ENCODE measurements around the gene PPP1R1C.

PPP1R1C gene

GRCh38 chr2:182103526-182103925 lies 117.9 kb downstream of the PPP1R1C start:
- DNase-seq (ENCODE audit: low read depth in 2 of 2) = no peak

GRCh38 chr2:182110347-182110746 lies 124.7 kb downstream of the PPP1R1C start:
- no peak for DNase-seq (ENCODE audit: low read depth in 2 of 2)

- DNase-seq (ENCODE audit: low read depth in 2 of 2) = no peak
Measured at GRCh38 chr2:182113334-182113733, 127.7 kb downstream of the PPP1R1C start.

- DNase-seq (ENCODE audit: low read depth in 2 of 2) = no peak
Measured at GRCh38 chr2:182115258-182115657, 129.6 kb downstream of the PPP1R1C start.

- DNase-seq (ENCODE audit: low read depth in 2 of 2) = no peak
Measured at GRCh38 chr2:182116774-182117173, 131.1 kb downstream of the PPP1R1C start.

- no peak for DNase-seq (ENCODE audit: low read depth in 2 of 2)
Measured at GRCh38 chr2:182117196-182117595, 131.5 kb downstream of the PPP1R1C start.

- DNase-seq (ENCODE audit: low read depth in 2 of 2) = no peak
Measured at GRCh38 chr2:182128821-182129707, 143.4 kb downstream of the PPP1R1C start.

- DNase-seq (ENCODE audit: low read depth in 2 of 2) = no peak
Measured at GRCh38 chr2:182132605-182133004, 147.0 kb downstream of the PPP1R1C start.

GRCh38 chr2:182133195-182133891 lies 147.7 kb downstream of the PPP1R1C start:
- no peak for DNase-seq (ENCODE audit: low read depth in 2 of 2)

- DNase-seq (ENCODE audit: low read depth in 2 of 2) = no peak
Measured at GRCh38 chr2:182134201-182134600, 148.5 kb downstream of the PPP1R1C start.

- no peak for DNase-seq (ENCODE audit: low read depth in 2 of 2)
Measured at GRCh38 chr2:182142062-182142461, 156.4 kb downstream of the PPP1R1C start.

- no peak for DNase-seq (ENCODE audit: low read depth in 2 of 2)
Measured at GRCh38 chr2:182144041-182144775, 158.6 kb downstream of the PPP1R1C start.

- no peak for DNase-seq (ENCODE audit: low read depth in 2 of 2)
Measured at GRCh38 chr2:182144776-182145165, 159.1 kb downstream of the PPP1R1C start.

- DNase-seq (ENCODE audit: low read depth in 2 of 2) = no peak
Measured at GRCh38 chr2:182148344-182148743, 162.7 kb downstream of the PPP1R1C start.

- DNase-seq (ENCODE audit: low read depth in 2 of 2) = no peak
Measured at GRCh38 chr2:182163878-182164277, 178.2 kb downstream of the PPP1R1C start.

- DNase-seq (ENCODE audit: low read depth in 2 of 2) = no peak
Measured at GRCh38 chr2:182164686-182165085, 179.0 kb downstream of the PPP1R1C start.

- no peak for DNase-seq (ENCODE audit: low read depth in 2 of 2)
Measured at GRCh38 chr2:182165202-182165601, 179.5 kb downstream of the PPP1R1C start.

- DNase-seq (ENCODE audit: low read depth in 2 of 2) = no peak
Measured at GRCh38 chr2:182166406-182166805, 180.8 kb downstream of the PPP1R1C start.

GRCh38 chr2:182166841-182167240 lies 181.2 kb downstream of the PPP1R1C start:
- DNase-seq (ENCODE audit: low read depth in 2 of 2) = no peak
